ENCODE data around the gene SUPT20H.

SUPT20H gene

GRCh38 chr13:37047032-37047431 lies 12.5 kb downstream of the SUPT20H start:
- Histone ChIP-seq H3K4me3 (ENCODE audit: low read length) (no peak overlapping the region), H3K27ac (ENCODE audit: low read length) (no peak overlapping the region), H3K4me1 (ENCODE audit: control insufficient read depth, insufficient read depth, low read length) (no peaks in the 10 kb centered on the region), H3K36me3 (ENCODE audit: control insufficient read depth, insufficient read depth, low read length) (peaks cover 4% of the 10 kb centered on the region; the same call in 1 of the 2 replicates), H3K27me3 (ENCODE audit: control insufficient read depth, insufficient read depth, low read length) (no peaks in the 10 kb centered on the region), H3K9me3 (ENCODE audit: control insufficient read depth, insufficient read depth, low read length) (no peaks in the 10 kb centered on the region)
- no CpG with 5 or more reads among the region's 2 CpGs for WGBS (ENCODE audit: insufficient coverage, insufficient read length)
- no peak for DNase-seq (ENCODE audit: low read depth, low spot score)

- no peak overlapping the region for H3K27ac ChIP-seq (ENCODE audit: low read length)
- WGBS (ENCODE audit: insufficient coverage, insufficient read length) = no CpG with 5 or more reads among the region's 1 CpG
- H3K4me1 ChIP-seq (ENCODE audit: control insufficient read depth, insufficient read depth, low read length) = no peaks in the 10 kb centered on the region
- no peaks in the 10 kb centered on the region for H3K9me3 ChIP-seq (ENCODE audit: control insufficient read depth, insufficient read depth, low read length)
- peaks cover 9% of the 10 kb centered on the region; the same call in 1 of the 2 replicates for H3K36me3 ChIP-seq (ENCODE audit: control insufficient read depth, insufficient read depth, low read length)
- no peak overlapping the region for H3K4me3 ChIP-seq (ENCODE audit: low read length)
- H3K27me3 ChIP-seq (ENCODE audit: control insufficient read depth, insufficient read depth, low read length) = no peaks in the 10 kb centered on the region
- no peak for DNase-seq (ENCODE audit: low read depth, low spot score)
These were observed 13.4 kb downstream of the SUPT20H start for GRCh38 chr13:37046062-37046461.

- Histone ChIP-seq H3K4me1 (ENCODE audit: control insufficient read depth, insufficient read depth, low read length) (no peaks in the 10 kb centered on the region), H3K27ac (ENCODE audit: low read length) (no peak overlapping the region), H3K27me3 (ENCODE audit: control insufficient read depth, insufficient read depth, low read length) (no peaks in the 10 kb centered on the region), H3K9me3 (ENCODE audit: control insufficient read depth, insufficient read depth, low read length) (no peaks in the 10 kb centered on the region), H3K36me3 (ENCODE audit: control insufficient read depth, insufficient read depth, low read length) (peaks cover 9% of the 10 kb centered on the region; the same call in 1 of the 2 replicates), H3K4me3 (ENCODE audit: low read length) (no peak overlapping the region)
- DNase-seq (ENCODE audit: low read depth, low spot score) = no peak
These were observed 18.7 kb downstream of the SUPT20H start for GRCh38 chr13:37040789-37041188.

- H3K36me3 ChIP-seq (ENCODE audit: control insufficient read depth, insufficient read depth, low read length) = peaks cover 14% of the 10 kb centered on the region; the same call in 1 of the 2 replicates
- H3K4me1 ChIP-seq (ENCODE audit: control insufficient read depth, insufficient read depth, low read length) = no peaks in the 10 kb centered on the region
- H3K27ac ChIP-seq (ENCODE audit: low read length) = no peak overlapping the region
- no peaks in the 10 kb centered on the region for H3K27me3 ChIP-seq (ENCODE audit: control insufficient read depth, insufficient read depth, low read length)
- H3K4me3 ChIP-seq (ENCODE audit: low read length) = no peak overlapping the region
- DNase-seq (ENCODE audit: low read depth, low spot score) = no peak
- no peaks in the 10 kb centered on the region for H3K9me3 ChIP-seq (ENCODE audit: control insufficient read depth, insufficient read depth, low read length)
These were observed 19.6 kb downstream of the SUPT20H start for GRCh38 chr13:37039896-37040295.

- WGBS (ENCODE audit: insufficient coverage, insufficient read length) = no CpG with 5 or more reads among the region's 3 CpGs
- no peak overlapping the region for H3K27ac ChIP-seq (ENCODE audit: low read length)
- H3K27me3 ChIP-seq (ENCODE audit: control insufficient read depth, insufficient read depth, low read length) = no peaks in the 10 kb centered on the region
- H3K36me3 ChIP-seq (ENCODE audit: control insufficient read depth, insufficient read depth, low read length) = peaks cover 11% of the 10 kb centered on the region; the same call in 1 of the 2 replicates
- no peak for DNase-seq (ENCODE audit: low read depth, low spot score)
- no peak overlapping the region for H3K4me3 ChIP-seq (ENCODE audit: low read length)
- H3K9me3 ChIP-seq (ENCODE audit: control insufficient read depth, insufficient read depth, low read length) = no peaks in the 10 kb centered on the region
- H3K4me1 ChIP-seq (ENCODE audit: control insufficient read depth, insufficient read depth, low read length) = no peaks in the 10 kb centered on the region
These were observed 22.2 kb downstream of the SUPT20H start for GRCh38 chr13:37037241-37037640.

GRCh38 chr13:37029617-37030016 lies 29.9 kb downstream of the SUPT20H start:
- no peaks in the 10 kb centered on the region for H3K9me3 ChIP-seq (ENCODE audit: control insufficient read depth, insufficient read depth, low read length)
- no peaks in the 10 kb centered on the region for H3K4me1 ChIP-seq (ENCODE audit: control insufficient read depth, insufficient read depth, low read length)
- no peaks in the 10 kb centered on the region for H3K27me3 ChIP-seq (ENCODE audit: control insufficient read depth, insufficient read depth, low read length)
- DNase-seq (ENCODE audit: low read depth, low spot score) = no peak
- peaks cover 7% of the 10 kb centered on the region; the same call in 1 of the 2 replicates for H3K36me3 ChIP-seq (ENCODE audit: control insufficient read depth, insufficient read depth, low read length)
- WGBS (ENCODE audit: insufficient coverage, insufficient read length) = no CpG with 5 or more reads among the region's 4 CpGs
- H3K4me3 ChIP-seq (ENCODE audit: low read length) = no peak overlapping the region
- H3K27ac ChIP-seq (ENCODE audit: low read length) = no peak overlapping the region

- no CpG with 5 or more reads among the region's 2 CpGs for WGBS (ENCODE audit: insufficient coverage, insufficient read length)
- no peaks in the 10 kb centered on the region for H3K4me1 ChIP-seq (ENCODE audit: control insufficient read depth, insufficient read depth, low read length)
- H3K9me3 ChIP-seq (ENCODE audit: control insufficient read depth, insufficient read depth, low read length) = no peaks in the 10 kb centered on the region
- H3K27me3 ChIP-seq (ENCODE audit: control insufficient read depth, insufficient read depth, low read length) = no peaks in the 10 kb centered on the region
- H3K36me3 ChIP-seq (ENCODE audit: control insufficient read depth, insufficient read depth, low read length) = peaks cover 7% of the 10 kb centered on the region; the same call in 1 of the 2 replicates
- DNase-seq (ENCODE audit: low read depth, low spot score) = no peak
- no peak overlapping the region for H3K4me3 ChIP-seq (ENCODE audit: low read length)
- no peak overlapping the region for H3K27ac ChIP-seq (ENCODE audit: low read length)
These were observed 31.8 kb downstream of the SUPT20H start for GRCh38 chr13:37027639-37028038.

GRCh38 chr13:37026771-37027170 lies 32.7 kb downstream of the SUPT20H start:
- Histone ChIP-seq H3K36me3 (ENCODE audit: control insufficient read depth, insufficient read depth, low read length) (peaks cover 9% of the 10 kb centered on the region; the same call in 1 of the 2 replicates), H3K4me3 (ENCODE audit: low read length) (no peak overlapping the region), H3K27ac (ENCODE audit: low read length) (no peak overlapping the region), H3K27me3 (ENCODE audit: control insufficient read depth, insufficient read depth, low read length) (no peaks in the 10 kb centered on the region), H3K9me3 (ENCODE audit: control insufficient read depth, insufficient read depth, low read length) (no peaks in the 10 kb centered on the region), H3K4me1 (ENCODE audit: control insufficient read depth, insufficient read depth, low read length) (no peaks in the 10 kb centered on the region)
- WGBS (ENCODE audit: insufficient coverage, insufficient read length) = no CpG with 5 or more reads among the region's 1 CpG
- no peak for DNase-seq (ENCODE audit: low read depth, low spot score)

GRCh38 chr13:37023871-37024270 lies 35.6 kb downstream of the SUPT20H start:
- Histone ChIP-seq H3K4me1 (ENCODE audit: control insufficient read depth, insufficient read depth, low read length) (no peaks in the 10 kb centered on the region), H3K27ac (ENCODE audit: low read length) (no peak overlapping the region), H3K9me3 (ENCODE audit: control insufficient read depth, insufficient read depth, low read length) (no peaks in the 10 kb centered on the region), H3K36me3 (ENCODE audit: control insufficient read depth, insufficient read depth, low read length) (peaks cover 8% of the 10 kb centered on the region; the same call in 1 of the 2 replicates), H3K4me3 (ENCODE audit: low read length) (no peak overlapping the region), H3K27me3 (ENCODE audit: control insufficient read depth, insufficient read depth, low read length) (no peaks in the 10 kb centered on the region)
- DNase-seq (ENCODE audit: low read depth, low spot score) = no peak
- no CpG with 5 or more reads among the region's 1 CpG for WGBS (ENCODE audit: insufficient coverage, insufficient read length)

GRCh38 chr13:37014609-37015008 lies 44.9 kb downstream of the SUPT20H start:
- Histone ChIP-seq H3K36me3 (ENCODE audit: control insufficient read depth, insufficient read depth, low read length) (0 out of 2 replicates have a peak, but pooled peaks cover 2% of the 10 kb centered on the region), H3K4me3 (ENCODE audit: low read length) (no peak overlapping the region), H3K27ac (ENCODE audit: low read length) (no peak overlapping the region), H3K9me3 (ENCODE audit: control insufficient read depth, insufficient read depth, low read length) (no peaks in the 10 kb centered on the region), H3K4me1 (ENCODE audit: control insufficient read depth, insufficient read depth, low read length) (no peaks in the 10 kb centered on the region), H3K27me3 (ENCODE audit: control insufficient read depth, insufficient read depth, low read length) (no peaks in the 10 kb centered on the region)
- DNase-seq (ENCODE audit: low read depth, low spot score) = no peak
- WGBS (ENCODE audit: insufficient coverage, insufficient read length) = no CpG with 5 or more reads among the region's 1 CpG

- no CpG with 5 or more reads among the region's 2 CpGs for WGBS (ENCODE audit: insufficient coverage, insufficient read length)
- DNase-seq (ENCODE audit: low read depth, low spot score) = no peak
- no peaks in the 10 kb centered on the region for H3K4me1 ChIP-seq (ENCODE audit: control insufficient read depth, insufficient read depth, low read length)
- H3K36me3 ChIP-seq (ENCODE audit: control insufficient read depth, insufficient read depth, low read length) = no peaks in the 10 kb centered on the region
- no peak overlapping the region for H3K4me3 ChIP-seq (ENCODE audit: low read length)
- H3K9me3 ChIP-seq (ENCODE audit: control insufficient read depth, insufficient read depth, low read length) = no peaks in the 10 kb centered on the region
- H3K27me3 ChIP-seq (ENCODE audit: control insufficient read depth, insufficient read depth, low read length) = no peaks in the 10 kb centered on the region
- no peak overlapping the region for H3K27ac ChIP-seq (ENCODE audit: low read length)
These were observed 47.7 kb downstream of the SUPT20H start for GRCh38 chr13:37011788-37012187.

Data from iPS DF 6.9 (cell line).